ENCODE measurements around the gene TRAM2.

TRAM2 gene

DNA sequence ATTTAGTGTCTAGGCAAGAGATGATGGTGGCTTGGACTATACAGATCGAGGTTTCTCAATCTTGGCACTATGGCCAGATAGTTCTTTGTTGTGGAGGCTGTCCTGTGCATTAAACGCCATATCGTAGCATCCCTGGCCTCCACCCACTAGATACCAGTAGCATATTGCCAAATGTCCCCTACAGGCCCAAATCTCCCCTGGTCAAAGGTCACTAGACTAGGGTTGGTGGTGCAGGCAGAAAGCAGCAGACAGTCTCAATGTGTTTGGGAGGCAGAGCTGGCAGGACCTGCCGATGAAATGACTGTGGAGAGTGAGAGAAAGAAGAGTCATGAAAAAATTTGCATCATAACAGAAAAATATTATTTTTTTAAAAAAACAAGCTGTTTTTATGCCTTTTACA is 63.0 kb downstream of the TRAM2 start:
- H3K4me3 ChIP-seq: no peak overlapping the region
- H3K27me3 ChIP-seq: no peaks in the 10 kb centered on the region
- H3K27ac ChIP-seq: peak overlapping the region in 7 of 11 experiments; percentile 9 to 66 (median 61); a peak in 12 of 22 replicates
- H3K9ac ChIP-seq: peak overlapping the region in 3 of 11 experiments; percentile 10 to 26 (median 24); a peak in 3 of 22 replicates
- H4K20me1 ChIP-seq: peaks cover 0 to 38% (median 0%) of the 10 kb centered on the region in 11 experiments; a peak in 5 of 22 replicates
- H3K36me3 ChIP-seq: peaks cover 71 to 96% (median 83%) of the 10 kb centered on the region in 11 experiments
- H3K9me3 ChIP-seq (replicated peaks in 1 of 11): no peaks in the 10 kb centered on the region
- H3K4me1 ChIP-seq: peaks cover 56 to 100% (median 79%) of the 10 kb centered on the region in 10 experiments
- H3K4me2 ChIP-seq: peak overlapping the region in 10 of 11 experiments; percentile 8 to 71 (median 47); a peak in 10 of 22 replicates
- no peak for TF ChIP-seq Cebpa-rat (IDR thresholded peaks at IDR 0.05)

- Histone ChIP-seq H3K27me3 (no peaks in the 10 kb centered on the region), H3K4me3 (no peak overlapping the region), H3K4me2 (peak overlapping the region in 9 of 11 experiments; percentile 24 to 73 (median 61); a peak in 11 of 22 replicates), H3K36me3 (peaks cover 73 to 96% (median 84%) of the 10 kb centered on the region in 11 experiments), H3K4me1 (peaks cover 60 to 100% (median 82%) of the 10 kb centered on the region in 10 experiments), H3K9me3 (replicated peaks in 1 of 11) (no peaks in the 10 kb centered on the region), H4K20me1 (peaks cover 0 to 34% (median 0%) of the 10 kb centered on the region in 11 experiments; a peak in 4 of 22 replicates), H3K27ac (peak overlapping the region in 5 of 11 experiments; percentile 20 to 66 (median 63); a peak in 6 of 22 replicates), H3K9ac (peak overlapping the region in 1 of 11 experiments; percentile 59; a peak in 1 of 22 replicates)
- no peak for TF ChIP-seq Cebpa-rat (IDR thresholded peaks at IDR 0.05)
Observed at GRCh38 chr6:52513464-52513863, 63.4 kb downstream of the TRAM2 start.

- Histone ChIP-seq H3K4me3 (no peak overlapping the region), H3K27me3 (no peaks in the 10 kb centered on the region), H3K9me3 (replicated peaks in 1 of 11) (no peaks in the 10 kb centered on the region), H4K20me1 (peaks cover 0 to 23% (median 0%) of the 10 kb centered on the region in 11 experiments; a peak in 3 of 22 replicates), H3K36me3 (peaks cover 81 to 98% (median 90%) of the 10 kb centered on the region in 11 experiments), H3K27ac (peak overlapping the region in 10 of 11 experiments; percentile 13 to 63 (median 44); a peak in 15 of 22 replicates), H3K4me2 (peak overlapping the region; percentile 34 to 73 (median 65); a peak in 20 of 22 replicates), H3K4me1 (peaks cover 70 to 100% (median 83%) of the 10 kb centered on the region in 10 experiments), H3K9ac (peak overlapping the region in 10 of 11 experiments; percentile 7 to 59 (median 36); a peak in 13 of 22 replicates)
- no peak for TF ChIP-seq Cebpa-rat (IDR thresholded peaks at IDR 0.05)
Observed at GRCh38 chr6:52512199-52512598, 64.7 kb downstream of the TRAM2 start.

DNA sequence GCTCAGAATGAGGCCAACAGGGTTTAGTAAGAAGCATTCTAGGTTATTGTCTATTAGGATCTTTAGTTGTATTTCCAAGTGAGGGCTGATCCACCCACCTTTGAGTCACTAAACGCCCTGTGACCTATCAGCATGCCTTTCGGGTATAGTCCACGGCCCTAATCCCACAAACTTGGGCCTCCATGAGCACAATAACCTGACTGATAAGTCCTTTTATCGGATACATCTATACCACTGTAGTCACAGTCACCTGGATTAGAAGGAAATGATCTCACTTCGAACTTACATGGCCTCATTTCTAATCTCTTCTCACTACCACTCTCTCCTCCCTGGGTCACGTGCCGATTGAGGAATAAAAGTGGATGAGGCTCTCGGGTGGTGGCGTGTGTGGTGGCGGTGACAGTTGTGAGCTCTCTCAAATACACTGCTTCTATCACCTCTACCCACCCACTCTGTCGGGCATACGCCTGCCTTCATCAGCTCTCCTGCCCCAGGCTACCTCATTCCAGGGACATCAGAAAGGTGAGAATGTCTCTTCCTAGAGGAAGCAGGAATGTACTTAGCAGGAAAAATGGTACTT is 65.2 kb downstream of the TRAM2 start:
- Histone ChIP-seq H3K9me3 (replicated peaks in 1 of 11) (no peaks in the 10 kb centered on the region), H3K4me2 (peak overlapping the region in 10 of 11 experiments; percentile 58 to 82 (median 68); a peak in 19 of 22 replicates), H3K4me1 (peaks cover 75 to 100% (median 87%) of the 10 kb centered on the region in 10 experiments), H4K20me1 (peaks cover 0 to 19% (median 0%) of the 10 kb centered on the region in 11 experiments; a peak in 3 of 22 replicates), H3K9ac (peak overlapping the region in 7 of 11 experiments; percentile 7 to 52 (median 31); a peak in 7 of 22 replicates), H3K4me3 (no peak overlapping the region), H3K27me3 (no peaks in the 10 kb centered on the region), H3K36me3 (peaks cover 81 to 98% (median 93%) of the 10 kb centered on the region in 11 experiments), H3K27ac (peak overlapping the region in 10 of 11 experiments; percentile 13 to 63 (median 44); a peak in 11 of 22 replicates)
- no peak for TF ChIP-seq Cebpa-rat (IDR thresholded peaks at IDR 0.05)

GRCh38 chr6:52511163-52511562 is 65.7 kb downstream of the TRAM2 start:
- peaks cover 81 to 98% (median 91%) of the 10 kb centered on the region in 11 experiments for H3K36me3 ChIP-seq
- H3K4me1 ChIP-seq: peaks cover 80 to 100% (median 92%) of the 10 kb centered on the region in 10 experiments
- peak overlapping the region in 4 of 11 experiments; percentile 1 to 63 (median 48); a peak in 5 of 22 replicates for H3K27ac ChIP-seq
- H3K4me2 ChIP-seq: peak overlapping the region in 9 of 11 experiments; percentile 58 to 82 (median 72); a peak in 16 of 22 replicates
- peaks cover 0 to 19% (median 0%) of the 10 kb centered on the region in 11 experiments; a peak in 3 of 22 replicates for H4K20me1 ChIP-seq
- no peak overlapping the region; a peak in 2 of 22 replicates for H3K9ac ChIP-seq
- H3K27me3 ChIP-seq: no peaks in the 10 kb centered on the region
- H3K4me3 ChIP-seq: no peak overlapping the region
- TF ChIP-seq Cebpa-rat (IDR thresholded peaks at IDR 0.05): no peak
- no peaks in the 10 kb centered on the region for H3K9me3 ChIP-seq (replicated peaks in 1 of 11)

GRCh38 chr6:52510213-52510562 is 66.7 kb downstream of the TRAM2 start:
- no peak overlapping the region for H3K4me3 ChIP-seq
- H3K9me3 ChIP-seq (replicated peaks in 1 of 11): no peaks in the 10 kb centered on the region
- H3K27ac ChIP-seq: peak overlapping the region in 6 of 11 experiments; percentile 11 to 86 (median 54); a peak in 10 of 22 replicates
- H3K9ac ChIP-seq: no peak overlapping the region; a peak in 1 of 22 replicates
- peaks cover 81 to 98% (median 88%) of the 10 kb centered on the region in 11 experiments for H3K36me3 ChIP-seq
- peaks cover 88 to 100% (median 99%) of the 10 kb centered on the region in 10 experiments for H3K4me1 ChIP-seq
- no peak for TF ChIP-seq Cebpa-rat (IDR thresholded peaks at IDR 0.05)
- H4K20me1 ChIP-seq: peaks cover 0 to 23% (median 0%) of the 10 kb centered on the region in 11 experiments; a peak in 2 of 22 replicates
- H3K27me3 ChIP-seq: no peaks in the 10 kb centered on the region
- peak overlapping the region; percentile 58 to 82 (median 71); a peak in 21 of 22 replicates for H3K4me2 ChIP-seq

DNA sequence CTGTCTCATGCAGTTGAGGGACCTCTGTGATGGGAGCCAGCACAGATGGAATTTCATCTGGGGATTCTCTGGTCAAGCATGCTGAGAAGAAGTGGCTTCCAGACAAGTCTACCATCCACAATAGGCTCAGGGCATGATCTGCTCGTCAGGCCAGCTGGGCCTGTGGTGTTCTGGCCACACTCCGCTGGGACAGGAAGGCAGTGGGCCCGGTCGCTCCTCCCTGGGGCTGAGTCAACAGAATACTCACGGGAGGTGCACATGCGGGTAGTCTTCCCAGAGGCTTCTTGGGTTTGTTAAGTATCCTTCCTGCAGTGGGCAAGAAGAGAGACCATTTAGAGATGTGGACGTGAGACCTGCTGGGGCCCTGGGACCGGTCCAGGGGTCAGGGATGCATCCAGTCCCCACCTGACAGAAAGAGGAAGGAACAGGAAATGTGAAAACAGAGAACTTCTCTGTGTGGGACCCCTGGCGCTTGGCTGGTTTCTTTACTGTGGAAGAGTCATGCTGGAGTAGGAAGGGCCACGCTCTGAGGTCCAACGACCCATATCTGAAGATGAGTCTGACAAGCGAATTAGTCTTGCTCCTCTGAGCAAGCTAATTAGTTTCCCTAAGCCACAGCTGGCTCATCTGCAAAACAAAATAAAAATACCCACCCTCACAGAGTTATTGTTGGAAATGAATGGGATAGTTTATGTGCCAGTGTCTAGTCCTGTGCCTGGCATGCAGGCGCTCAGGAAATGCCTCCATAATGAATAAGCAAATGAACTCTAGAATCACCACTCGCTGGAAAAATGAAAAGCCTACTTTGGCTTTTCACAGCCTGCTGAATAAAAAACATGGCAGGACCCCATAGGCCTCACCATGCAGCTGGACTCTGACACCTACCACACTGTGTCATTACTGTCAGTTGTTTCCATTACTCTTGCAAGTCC is 67.3 kb downstream of the TRAM2 start:
- peak overlapping the region in 3 of 11 experiments; percentile 10 to 27 (median 19); a peak in 2 of 22 replicates for H3K9ac ChIP-seq
- no peak for TF ChIP-seq Cebpa-rat (IDR thresholded peaks at IDR 0.05)
- H3K4me2 ChIP-seq: peak overlapping the region; percentile 58 to 82 (median 71)
- H3K36me3 ChIP-seq: peaks cover 79 to 98% (median 88%) of the 10 kb centered on the region in 11 experiments
- no peak overlapping the region for H3K4me3 ChIP-seq
- H3K9me3 ChIP-seq (replicated peaks in 1 of 11): no peaks in the 10 kb centered on the region
- no peaks in the 10 kb centered on the region for H3K27me3 ChIP-seq
- H4K20me1 ChIP-seq: peaks cover 0 to 21% (median 0%) of the 10 kb centered on the region in 11 experiments; a peak in 2 of 22 replicates
- peak overlapping the region in 8 of 11 experiments; percentile 11 to 86 (median 40); a peak in 12 of 22 replicates for H3K27ac ChIP-seq
- H3K4me1 ChIP-seq: peaks cover 89 to 100% (median 99%) of the 10 kb centered on the region in 10 experiments

GRCh38 chr6:52508261-52508739 is 68.6 kb downstream of the TRAM2 start:
- peak overlapping the region; percentile 31 to 82 (median 62); a peak in 20 of 22 replicates for H3K4me2 ChIP-seq
- peaks cover 0 to 31% (median 0%) of the 10 kb centered on the region in 11 experiments; a peak in 3 of 22 replicates for H4K20me1 ChIP-seq
- H3K9ac ChIP-seq: no peak overlapping the region
- H3K36me3 ChIP-seq: peaks cover 70 to 91% (median 81%) of the 10 kb centered on the region in 11 experiments
- H3K27me3 ChIP-seq: no peaks in the 10 kb centered on the region
- no peak overlapping the region for H3K4me3 ChIP-seq
- peaks cover 89 to 100% (median 99%) of the 10 kb centered on the region in 10 experiments for H3K4me1 ChIP-seq
- no peak for TF ChIP-seq Cebpa-rat (IDR thresholded peaks at IDR 0.05)
- peak overlapping the region in 2 of 11 experiments; percentile 5 to 86; a peak in 4 of 22 replicates for H3K27ac ChIP-seq
- no peaks in the 10 kb centered on the region for H3K9me3 ChIP-seq (replicated peaks in 1 of 11)
